Fibroblast of mammary gland (primary cell): ENCODE measurements around the gene CAPS.

Experiments used
- DNase-seq: peaks from one replicate; pipeline ENCODE4 v3.0.0-alpha.2; 2010; ENCODE audit warnings: low read depth
- H3K4me3 ChIP-seq: 2 replicates; pipeline ENCODE4 v1.5.1; 2011; ENCODE audit warnings: low read depth, mild to moderate bottlenecking, low read length, moderate library complexity; ENCODE audit not compliant: control insufficient read depth
- CTCF ChIP-seq: conservative IDR thresholded peaks from 2 replicates; pipeline ENCODE4 v1.5.1; 2011; ENCODE audit warnings: low read depth, low read length, inconsistent platforms; ENCODE audit not compliant: control insufficient read depth, insufficient read depth

CAPS gene

GRCh38 chr19:5914946-5915781 lies 1.1 kb downstream of the CAPS start:
- no peak for DNase-seq
- TF ChIP-seq CTCF: no peak
- no peak overlapping the region for H3K4me3 ChIP-seq

GRCh38 chr19:5915782-5916165 lies 1.7 kb downstream of the CAPS start:
- TF ChIP-seq CTCF: no peak
- no peak overlapping the region for H3K4me3 ChIP-seq
- DNase-seq: no peak

GRCh38 chr19:5916181-5916708 lies 2.2 kb downstream of the CAPS start:
- TF ChIP-seq CTCF: no peak
- no peak for DNase-seq
- H3K4me3 ChIP-seq: no peak overlapping the region

- no peak for DNase-seq
- no peak for TF ChIP-seq CTCF
- H3K4me3 ChIP-seq: no peak overlapping the region
Observed at GRCh38 chr19:5917431-5918107, 3.5 kb downstream of the CAPS start.

- H3K4me3 ChIP-seq: no peak overlapping the region
- DNase-seq: no peak
- no peak for TF ChIP-seq CTCF
Observed at GRCh38 chr19:5918463-5919079, 4.5 kb downstream of the CAPS start.

- no peak overlapping the region for H3K4me3 ChIP-seq
- DNase-seq: no peak
- TF ChIP-seq CTCF: no peak
Observed at GRCh38 chr19:5921516-5922160, 7.6 kb downstream of the CAPS start.
